HCT116 (cell line): ENCODE measurements around the gene KRTAP10-11. TPM values are rescaled to one million over a fixed set of nuclear protein-coding genes. Genes with fewer than 3 reads are reported as not detected.

Experiments used
- ATAC-seq: fragments of 200-7000 bp; cut with Tn5 transposase; 2 replicates; pipeline ENCODE4 v1.9.1; 2020; ENCODE audit warnings: mild to moderate bottlenecking, moderate library complexity
- BruUV-seq: library from RNA; stranded (reverse); fragments of 400-500 nt; replicated peaks from 2 replicates; lab custom pipeline; 2021; lab: Mats Ljungman, UMichigan
- CTCF ChIA-PET: fragments of 300-600 bp; sonication (Branson Sonifier 250); formaldehyde crosslinking; loops from one replicate; lab custom pipeline; 2021; ENCODE audit warnings: antibody characterized with exemption; lab: Charles Lee
- POLR2A ChIA-PET: fragments of 300-600, 350-600 bp; sonication (Branson Sonifier 250); formaldehyde crosslinking; loops from one replicate; lab custom pipeline; 2021; ENCODE audit warnings: antibody characterized with exemption; lab: Charles Lee
- RAD21 ChIA-PET, 2 experiments: fragments of 300-600 bp; sonication (Branson Sonifier 250); formaldehyde crosslinking; loops; one replicate each; lab custom pipeline; 2023; ENCODE audit warnings: low total read pairs in 2 of 2; ENCODE audit not compliant: uncharacterized antibody in 2 of 2, unreplicated experiment in 2 of 2, low non-redundant PET in 1 of 2; lab: Charles Lee
- DNase-seq: peaks from one replicate; pipeline ENCODE4 v3.0.0-alpha.2; 2010; ENCODE audit warnings: low read depth, low spot score
- H2AFZ ChIP-seq: fragments of 200-600 bp; shearing (Covaris generic), sonication (generic); 2 replicates; pipeline ENCODE4 v1.6.1; 2017; ENCODE audit warnings: low read depth, mixed run types, mixed read lengths, antibody characterized with exemption, low read length; ENCODE audit not compliant: poor library complexity, severe bottlenecking
- H3K27ac ChIP-seq: 2 replicates; pipeline ENCODE4 v1.5.1; 2012; ENCODE audit warnings: low read depth, low read length
- H3K27me3 ChIP-seq: fragments of 200-600 bp; sonication (generic); 2 replicates; pipeline ENCODE4 v1.6.1; 2016; ENCODE audit warnings: mixed run types, low read length, mixed read lengths; ENCODE audit not compliant: insufficient read depth
- H3K36me3 ChIP-seq, 2 experiments: fragments of 200-500 bp in 1 of 2; fragments of 200-600 bp in 1 of 2; sonication (Bioruptor generic) in 1 of 2; sonication (generic) in 1 of 2; 2 replicates each; pipeline versions ENCODE4 v1.5.1 to v1.6.1; 2014 to 2016; ENCODE audit warnings: low read length in 2 of 2, inconsistent platforms in 1 of 2, mixed read lengths in 1 of 2, mixed run types in 1 of 2; ENCODE audit not compliant: insufficient read depth in 2 of 2, control insufficient read depth in 1 of 2
- H3K4me1 ChIP-seq, 2 experiments: fragments of 200-600 bp in 1 of 2; sonication (generic) in 1 of 2; 2 replicates each; pipeline versions ENCODE4 v1.5.1 to v1.6.1; 2012 to 2017; ENCODE audit warnings: low read length in 2 of 2, inconsistent platforms in 1 of 2, mild to moderate bottlenecking in 1 of 2, mixed read lengths in 1 of 2, mixed run types in 1 of 2, moderate library complexity in 1 of 2; ENCODE audit not compliant: insufficient read depth in 2 of 2, control insufficient read depth in 1 of 2
- H3K4me2 ChIP-seq: fragments of 200-600 bp; sonication (generic); 2 replicates; pipeline ENCODE4 v1.6.1; 2017; ENCODE audit warnings: mixed run types, low read length, mixed read lengths
- H3K4me3 ChIP-seq, 2 experiments: fragments of 200-600 bp in 1 of 2; sonication (generic) in 1 of 2; replicated peaks in 1 of 2; 2 replicates each; pipeline ENCODE4 v1.5.1; 2011 to 2016; ENCODE audit warnings: low read length in 2 of 2, control low read depth in 1 of 2, low read depth in 1 of 2, mild to moderate bottlenecking in 1 of 2, mixed read lengths in 1 of 2, mixed run types in 1 of 2
- H3K79me2 ChIP-seq: fragments of 200-600 bp; sonication (generic); 2 replicates; pipeline ENCODE4 v1.6.1; 2017; ENCODE audit warnings: mild to moderate bottlenecking, mixed run types, low read length, moderate library complexity, mixed read lengths; ENCODE audit not compliant: insufficient read depth
- H3K9ac ChIP-seq: fragments of 200-600 bp; sonication (generic); 2 replicates; pipeline ENCODE4 v1.6.1; 2016; ENCODE audit warnings: low read length, mixed read lengths
- H3K9me2 ChIP-seq: fragments of 200-600 bp; sonication (generic), shearing (Covaris generic); 2 replicates; pipeline ENCODE4 v1.6.1; 2017; ENCODE audit warnings: mixed run types, mild to moderate bottlenecking, moderate library complexity; ENCODE audit not compliant: insufficient read depth
- H3K9me3 ChIP-seq, 2 experiments: fragments of 200-500 bp in 1 of 2; fragments of 200-600 bp in 1 of 2; sonication (Bioruptor generic) in 1 of 2; sonication (generic) in 1 of 2; 2 replicates each; pipeline ENCODE4 v1.6.1; 2014 to 2017; ENCODE audit warnings: low read length in 2 of 2, mixed read lengths in 2 of 2, inconsistent platforms in 1 of 2, low read depth in 1 of 2, mild to moderate bottlenecking in 1 of 2, mixed run types in 1 of 2, moderate library complexity in 1 of 2; ENCODE audit not compliant: control insufficient read depth in 1 of 2, insufficient read depth in 1 of 2
- H4K20me1 ChIP-seq: fragments of 200-600 bp; sonication (generic), shearing (Covaris generic); 2 replicates; pipeline ENCODE4 v1.6.1; 2017; ENCODE audit warnings: mixed run types, mild to moderate bottlenecking, moderate library complexity; ENCODE audit not compliant: insufficient read depth
- ATF3 ChIP-seq: IDR thresholded peaks from 2 replicates; pipeline ENCODE4 v1.6.1; 2012
- CBX3 ChIP-seq: IDR thresholded peaks from 2 replicates; pipeline ENCODE4 v1.6.1; 2012; ENCODE audit warnings: low read depth
- CEBPB ChIP-seq: IDR thresholded peaks from 2 replicates; pipeline ENCODE4 v1.6.1; 2012; ENCODE audit warnings: low read depth
- ELF1 ChIP-seq: IDR thresholded peaks from 2 replicates; pipeline ENCODE4 v1.6.1; 2012; ENCODE audit warnings: low read depth, borderline replicate concordance
- EZH2 ChIP-seq: fragments of 200-600 bp; sonication (generic); IDR thresholded peaks from 2 replicates; pipeline ENCODE4 v1.6.1; 2017; ENCODE audit warnings: antibody characterized with exemption, mixed run types
- EZH2phosphoT487 ChIP-seq: fragments of 200-600 bp; IDR thresholded peaks from 2 replicates; pipeline ENCODE4 v1.6.1; 2018; ENCODE audit warnings: antibody characterized with exemption, borderline replicate concordance
- FOSL1 ChIP-seq: IDR thresholded peaks from 2 replicates; pipeline ENCODE4 v1.6.1; 2012; ENCODE audit warnings: low read depth
- JUND ChIP-seq: IDR thresholded peaks from 2 replicates; pipeline ENCODE4 v1.6.1; 2012
- MAX ChIP-seq: IDR thresholded peaks from 2 replicates; pipeline ENCODE4 v1.6.1; 2012
- POLR2A ChIP-seq: IDR thresholded peaks from 2 replicates; pipeline ENCODE4 v1.7.0; 2011; ENCODE audit warnings: borderline replicate concordance; ENCODE audit not compliant: insufficient read depth, insufficient read length; ENCODE audit errors: extremely low read depth
- POLR2AphosphoS5 ChIP-seq: IDR thresholded peaks from 2 replicates; pipeline ENCODE4 v1.6.1; 2011; ENCODE audit warnings: mild to moderate bottlenecking, low read depth, low read length, moderate library complexity
- RAD21 ChIP-seq: IDR thresholded peaks from 2 replicates; pipeline ENCODE4 v1.6.1; 2012; ENCODE audit warnings: low read depth, mild to moderate bottlenecking
- SIN3A ChIP-seq: IDR thresholded peaks from 2 replicates; pipeline ENCODE4 v1.6.1; 2012; ENCODE audit warnings: low read depth
- SP1 ChIP-seq: IDR thresholded peaks from 2 replicates; pipeline ENCODE4 v1.6.1; 2012; ENCODE audit warnings: low read depth
- TCF7L2 ChIP-seq: IDR thresholded peaks from 2 replicates; pipeline ENCODE4 v1.7.0; 2011; ENCODE audit warnings: borderline replicate concordance, inconsistent platforms; ENCODE audit not compliant: insufficient read depth, insufficient read length; ENCODE audit errors: extremely low read depth
- YY1 ChIP-seq: IDR thresholded peaks from 2 replicates; pipeline ENCODE4 v1.6.1; 2011; ENCODE audit warnings: low read length, low read depth, moderate library complexity, mild to moderate bottlenecking; ENCODE audit not compliant: insufficient replicate concordance; ENCODE audit errors: extremely low read depth
- ZBTB33 ChIP-seq: IDR thresholded peaks from 2 replicates; pipeline ENCODE4 v1.6.1; 2011; ENCODE audit warnings: mild to moderate bottlenecking, low read length, moderate library complexity; ENCODE audit not compliant: insufficient replicate concordance; ENCODE audit errors: extremely low read depth
- ZFX ChIP-seq: fragments of 450-650 bp; IDR thresholded peaks from 2 replicates; pipeline ENCODE4 v1.6.1; 2017
- intact Hi-C: fragments of 100-400 bp; cut with micrococcal nuclease; formaldehyde crosslinking; loops from 2 replicates; pipeline ENCODE4 v1.10.0; 2022
- total RNA-seq: library from RNA; stranded (reverse); gene quantifications from one replicate; pipeline ENCODE4 v1.2.1, GENCODE V29; 2021; ENCODE audit not compliant: unreplicated experiment

Gene KRTAP10-11
- total RNA-seq, 1 experiment from 2014 or later, result not detected

GRCh38 chr21:44666401-44667320, 20.4 kb downstream of the KRTAP10-11 start, which contains the start of gene KRTAP12-2:
Gene KRTAP12-2 (minus strand): TSS chr21:44666927. CDS start chr21:44666886, 41 bp downstream.
- RAD21 ChIA-PET, result no interaction called here
- Histone ChIP-seq H2AFZ (no peak within 1 kb of the TSS), H3K4me2 (no peak within 1 kb of the TSS), H3K4me1 (no peaks in the 10 kb centered on the region), H3K27me3 (0 out of 2 replicates have a peak, but pooled peaks cover 5% of the 10 kb centered on the region)
- TF ChIP-seq ZFX (no peak), JUND (no peak), ELF1 (no peak)
- TF ChIP-seq, all 23 proteins: peak for 0
- Histone ChIP-seq H3K27ac (no peak within 1 kb of the TSS), H3K9me2 (no peaks in the 10 kb centered on the region), H3K36me3 (no peaks in the 10 kb centered on the region; a peak in 1 of 4 replicates), H3K9me3 (no peaks in the 10 kb centered on the region), H4K20me1 (no peaks in the 10 kb centered on the region), H3K9ac (no peak within 1 kb of the TSS), H3K79me2 (no peaks in the 10 kb centered on the region), H3K4me3 (no peak within 1 kb of the TSS)
- DNase-seq (no peak), ATAC-seq (no peak; the same call in 1 of the 2 replicates)
- ChIA-PET POLR2A (no interaction called here), CTCF (no interaction called here)
- intact Hi-C loops, result no loop called here
- no TSS peak for BruUV-seq

GRCh38 chr21:44667612-44668011, 21.4 kb downstream of the KRTAP10-11 start:
- ATAC-seq, result no peak
- no peaks in the 10 kb centered on the region; a peak in 1 of 4 replicates for H3K36me3 ChIP-seq
- ChIA-PET CTCF (no interaction called here), RAD21 (no interaction called here), POLR2A (no interaction called here)
- DNase-seq, result no peak
- no TSS peak for BruUV-seq
- no peaks in the 10 kb centered on the region for H3K9me3 ChIP-seq
- H3K4me3 ChIP-seq, result no peak overlapping the region
- no peaks in the 10 kb centered on the region for H4K20me1 ChIP-seq
- no peak overlapping the region for H3K4me2 ChIP-seq
- H3K27ac ChIP-seq, result no peak overlapping the region
- no peaks in the 10 kb centered on the region for H3K4me1 ChIP-seq
- no peak overlapping the region for H2AFZ ChIP-seq
- no peak overlapping the region for H3K9ac ChIP-seq
- H3K79me2 ChIP-seq, result no peaks in the 10 kb centered on the region
- H3K27me3 ChIP-seq, result 0 out of 2 replicates have a peak, but pooled peaks cover 5% of the 10 kb centered on the region
- no peaks in the 10 kb centered on the region for H3K9me2 ChIP-seq
- intact Hi-C loops, result no loop called here
- TF ChIP-seq SP1 (no peak), CEBPB (no peak), SIN3A (no peak), FOSL1 (no peak), RAD21 (no peak), ZBTB33 (no peak), MAX (no peak), EZH2 (no peak), CBX3 (no peak), TCF7L2 (no peak), YY1 (no peak), EZH2phosphoT487 (no peak), ATF3 (no peak), POLR2AphosphoS5 (no peak), POLR2A (no peak)
